ENCODE measurements around the gene CCM2.

CCM2 gene

GRCh38 chr7:44965441-44965903 is 34.5 kb upstream of the CCM2 start:
- no peaks in the 10 kb centered on the region for H3K79me2 ChIP-seq
- H2AFZ ChIP-seq = no peak overlapping the region
- no peak overlapping the region for H3K4me3 ChIP-seq (ENCODE audit: low read depth, low read length)
- no peak overlapping the region for H3K27ac ChIP-seq
- no peaks in the 10 kb centered on the region for H3K36me3 ChIP-seq (ENCODE audit: control insufficient read depth, insufficient read depth, low read length)
- no peak for TF ChIP-seq CTCF (IDR thresholded peaks at IDR 0.05)
- peaks cover 6% of the 10 kb centered on the region for H3K4me1 ChIP-seq
- no peak overlapping the region for H3K9ac ChIP-seq
- H3K4me2 ChIP-seq (ENCODE audit: low read length) = no peak overlapping the region
- no peaks in the 10 kb centered on the region for H3K27me3 ChIP-seq (ENCODE audit: control insufficient read depth, insufficient read depth, low read length)
- H3K9me3 ChIP-seq (ENCODE audit: control insufficient read depth, low read length) = no peaks in the 10 kb centered on the region

GRCh38 chr7:44965937-44966730 is 33.9 kb upstream of the CCM2 start:
- Histone ChIP-seq H3K36me3 (ENCODE audit: control insufficient read depth, insufficient read depth, low read length) (no peaks in the 10 kb centered on the region), H3K27me3 (ENCODE audit: control insufficient read depth, insufficient read depth, low read length) (no peaks in the 10 kb centered on the region), H2AFZ (no peak overlapping the region), H3K27ac (no peak overlapping the region), H3K9me3 (ENCODE audit: control insufficient read depth, low read length) (no peaks in the 10 kb centered on the region), H3K9ac (no peak overlapping the region), H3K4me2 (ENCODE audit: low read length) (no peak overlapping the region), H3K79me2 (no peaks in the 10 kb centered on the region), H3K4me3 (ENCODE audit: low read depth, low read length) (no peak overlapping the region), H3K4me1 (peaks cover 6% of the 10 kb centered on the region)
- no peak for TF ChIP-seq CTCF (IDR thresholded peaks at IDR 0.05)

DNA sequence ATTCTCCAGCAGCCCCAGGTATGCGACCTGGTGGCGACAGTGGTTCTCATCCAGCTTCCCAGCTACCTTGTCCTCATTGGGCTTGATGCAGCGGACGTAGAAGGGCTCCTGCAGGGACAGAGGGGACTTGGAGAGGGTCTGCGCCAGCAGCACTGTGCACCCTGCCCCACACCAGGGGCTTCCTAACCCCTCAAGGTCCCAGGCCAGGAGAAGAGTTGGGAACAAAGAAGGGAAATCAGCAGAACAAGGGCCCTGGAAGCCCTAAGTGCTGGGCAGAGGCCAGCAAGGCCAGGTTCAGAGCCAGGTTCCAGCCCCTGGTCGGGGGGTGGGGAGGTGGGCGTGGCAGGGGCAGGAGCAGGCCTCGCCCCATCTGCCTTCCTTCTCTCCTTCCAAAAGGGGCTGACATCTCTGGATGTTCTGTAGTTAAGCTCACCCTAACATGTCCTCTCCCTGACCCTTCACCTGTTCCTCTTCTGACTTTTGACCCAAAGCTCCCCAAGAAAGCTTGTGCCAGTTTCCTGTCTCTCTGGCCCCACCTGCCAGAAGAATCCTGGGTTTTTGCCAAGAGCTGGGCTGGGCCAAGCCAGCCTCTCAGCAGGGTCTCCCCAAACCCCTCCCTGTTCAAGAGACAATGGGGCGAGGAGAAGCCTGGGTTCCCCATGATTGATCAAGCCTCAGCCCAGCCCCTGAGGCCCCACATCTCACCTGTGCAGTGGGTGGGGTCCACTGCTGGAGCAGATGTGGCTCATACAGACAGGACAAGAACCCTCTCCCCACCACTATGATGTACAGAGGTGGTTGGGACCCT is 33.1 kb upstream of the CCM2 start:
- no peak overlapping the region for H3K4me2 ChIP-seq (ENCODE audit: low read length)
- H3K4me3 ChIP-seq (ENCODE audit: low read depth, low read length) = no peak overlapping the region
- H3K27ac ChIP-seq = no peak overlapping the region
- no peaks in the 10 kb centered on the region for H3K27me3 ChIP-seq (ENCODE audit: control insufficient read depth, insufficient read depth, low read length)
- peak overlapping the region; percentile 20 for H2AFZ ChIP-seq
- peaks cover 6% of the 10 kb centered on the region for H3K4me1 ChIP-seq
- H3K9me3 ChIP-seq (ENCODE audit: control insufficient read depth, low read length) = no peaks in the 10 kb centered on the region
- no peaks in the 10 kb centered on the region for H3K79me2 ChIP-seq
- no peaks in the 10 kb centered on the region for H3K36me3 ChIP-seq (ENCODE audit: control insufficient read depth, insufficient read depth, low read length)
- H3K9ac ChIP-seq = no peak overlapping the region
- no peak for TF ChIP-seq CTCF (IDR thresholded peaks at IDR 0.05)

DNA sequence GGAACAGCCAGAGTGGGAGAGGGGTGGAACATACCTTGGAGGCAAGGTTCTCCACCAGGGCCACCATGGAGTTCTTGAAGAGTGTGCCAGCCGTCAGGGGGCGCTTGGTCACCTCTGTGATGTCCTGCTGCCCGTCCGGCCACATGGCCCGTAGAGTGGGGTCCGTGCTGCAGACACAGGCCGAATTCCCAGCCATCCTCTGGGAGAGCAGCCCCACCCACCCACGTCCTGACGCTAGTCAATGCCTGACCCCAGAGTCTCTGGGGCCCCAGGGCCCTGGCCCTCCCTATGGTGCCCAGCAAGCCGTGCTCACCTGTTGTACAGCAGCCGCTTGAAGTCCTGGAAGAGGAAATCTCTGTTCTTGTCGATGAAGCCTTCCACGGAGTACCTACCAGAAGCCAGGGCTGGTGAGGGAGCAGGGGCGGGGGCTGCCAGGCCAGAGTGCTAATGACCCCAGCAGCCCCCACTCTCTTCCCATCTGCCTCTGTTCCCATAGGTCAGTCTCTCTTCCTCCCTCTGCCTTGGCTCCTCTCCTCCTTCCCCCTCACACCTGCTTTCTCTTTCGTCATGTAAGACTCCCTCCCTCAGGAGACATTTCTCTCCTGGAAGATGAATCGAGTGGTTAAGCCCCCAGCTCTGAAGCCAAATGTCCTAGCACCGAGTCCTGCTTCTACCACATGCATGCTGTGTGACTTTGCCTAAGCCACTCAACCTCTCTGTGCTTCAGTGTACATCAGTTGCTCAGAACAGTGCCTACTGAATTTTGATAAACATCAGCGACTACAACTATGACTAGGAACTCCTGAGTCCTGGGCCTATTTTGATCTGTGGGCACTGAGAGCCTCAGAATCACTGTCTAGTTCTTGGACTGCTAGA is 32.2 kb upstream of the CCM2 start:
- Histone ChIP-seq H3K27ac (no peak overlapping the region), H3K9me3 (ENCODE audit: control insufficient read depth, low read length) (no peaks in the 10 kb centered on the region), H3K9ac (no peak overlapping the region), H3K4me2 (ENCODE audit: low read length) (no peak overlapping the region), H3K4me3 (ENCODE audit: low read depth, low read length) (no peak overlapping the region), H3K27me3 (ENCODE audit: control insufficient read depth, insufficient read depth, low read length) (no peaks in the 10 kb centered on the region), H2AFZ (peak overlapping the region; percentile 20), H3K36me3 (ENCODE audit: control insufficient read depth, insufficient read depth, low read length) (no peaks in the 10 kb centered on the region), H3K4me1 (peaks cover under 1% of the 10 kb centered on the region), H3K79me2 (no peaks in the 10 kb centered on the region)
- peak; percentile 30 for TF ChIP-seq CTCF (IDR thresholded peaks at IDR 0.05)

Data from parathyroid adenoma (tissue), 2 donors.